GM18508 (cell line): ENCODE measurements around the gene GYG2.
"Not testable (repeated sequence)": the region's sequence is repeated elsewhere in the genome, so short reads cannot be mapped to it uniquely, and the experiment has no call there.

Experiments used
- ATAC-seq: cut with Tn5 transposase; IDR thresholded peaks from one replicate; pipeline ENCODE4 v1.9.1; 2021; ENCODE audit warnings: moderate number of reproducible peaks; ENCODE audit not compliant: insufficient read depth, unreplicated experiment

The GYG2 gene

DNA sequence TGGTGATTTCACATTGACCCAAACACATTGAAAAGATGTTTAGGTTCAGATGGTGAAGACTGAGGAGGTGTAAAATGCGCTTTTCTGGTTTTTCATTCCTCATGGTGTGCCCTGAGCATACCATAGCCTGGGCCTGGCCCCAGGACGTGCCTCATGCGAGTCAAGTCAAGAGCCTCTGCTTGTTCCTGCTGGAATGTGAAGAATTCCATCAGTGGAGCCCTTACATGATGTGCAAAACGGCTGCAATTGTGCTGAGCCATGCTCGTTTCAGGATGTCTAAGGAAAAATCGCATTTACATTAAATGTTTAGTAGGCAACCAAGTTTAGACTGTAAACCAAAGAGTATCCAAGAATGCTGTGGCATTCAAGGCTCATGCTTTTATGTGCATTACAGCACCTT lies 34.9 kb downstream of the GYG2 start:
- no peak for ATAC-seq

- ATAC-seq = no peak
Observed at GRCh38 chrX:2867206-2867605, 38.5 kb downstream of the GYG2 start.

DNA sequence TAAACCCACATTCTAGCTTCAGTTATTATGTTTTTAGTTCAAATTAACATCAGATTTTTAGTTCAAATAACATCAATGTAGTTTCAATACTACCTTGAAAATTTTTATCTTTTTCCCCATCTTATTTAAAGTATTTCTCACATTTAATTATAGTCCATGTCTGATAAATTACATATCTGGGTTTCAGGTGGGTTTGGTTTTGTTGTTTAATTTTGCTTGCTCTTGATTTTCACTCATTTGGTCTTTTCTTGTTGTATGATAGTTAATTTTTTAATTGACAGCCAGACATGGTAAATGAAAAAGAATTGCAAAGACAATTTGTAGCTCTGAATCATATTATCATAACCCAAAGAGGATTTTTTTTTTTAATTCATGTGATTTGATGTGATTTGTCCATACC lies 41.9 kb downstream of the GYG2 start:
- ATAC-seq = no peak

DNA sequence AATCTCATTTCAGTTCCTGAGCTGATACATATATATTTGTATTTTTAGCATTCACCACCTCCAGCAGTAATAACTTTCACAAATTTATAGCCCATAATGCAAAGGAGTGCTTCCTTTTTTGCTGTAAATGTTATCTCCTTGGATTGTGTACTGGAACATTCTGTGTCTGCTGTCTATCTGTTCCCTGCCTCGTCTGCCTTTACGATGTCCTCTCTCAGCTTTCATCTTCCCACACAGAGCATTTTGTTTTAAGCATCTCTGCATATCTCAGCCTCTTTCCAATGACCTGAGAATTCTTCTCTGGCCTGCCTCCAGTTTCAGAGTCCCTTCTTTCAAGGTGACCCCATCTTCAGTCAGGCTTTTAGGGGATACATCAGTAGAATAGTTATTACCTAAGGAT lies 43.1 kb downstream of the GYG2 start:
- ATAC-seq = no peak

GRCh38 chrX:2872671-2873277 lies 44.0 kb downstream of the GYG2 start:
- no peak for ATAC-seq

GRCh38 chrX:2874222-2875135 lies 45.7 kb downstream of the GYG2 start:
- no peak for ATAC-seq

DNA sequence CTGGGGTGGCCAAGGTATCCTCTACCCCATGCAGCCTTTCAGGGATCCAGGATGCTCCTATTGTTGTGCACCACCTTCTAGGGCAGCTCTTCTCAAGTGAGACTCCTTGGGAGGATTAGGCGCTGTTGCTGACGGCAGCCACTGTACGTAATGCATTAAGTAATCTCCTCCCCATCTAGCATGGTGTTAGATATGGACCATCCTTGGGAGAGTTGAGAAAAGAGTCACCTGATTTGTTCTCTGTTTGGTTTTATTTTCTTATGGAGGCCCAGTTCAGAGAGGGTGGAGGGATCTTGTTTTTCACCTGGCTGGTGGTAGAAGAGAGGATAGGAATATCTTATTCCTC lies 46.4 kb downstream of the GYG2 start:
- no peak for ATAC-seq

DNA sequence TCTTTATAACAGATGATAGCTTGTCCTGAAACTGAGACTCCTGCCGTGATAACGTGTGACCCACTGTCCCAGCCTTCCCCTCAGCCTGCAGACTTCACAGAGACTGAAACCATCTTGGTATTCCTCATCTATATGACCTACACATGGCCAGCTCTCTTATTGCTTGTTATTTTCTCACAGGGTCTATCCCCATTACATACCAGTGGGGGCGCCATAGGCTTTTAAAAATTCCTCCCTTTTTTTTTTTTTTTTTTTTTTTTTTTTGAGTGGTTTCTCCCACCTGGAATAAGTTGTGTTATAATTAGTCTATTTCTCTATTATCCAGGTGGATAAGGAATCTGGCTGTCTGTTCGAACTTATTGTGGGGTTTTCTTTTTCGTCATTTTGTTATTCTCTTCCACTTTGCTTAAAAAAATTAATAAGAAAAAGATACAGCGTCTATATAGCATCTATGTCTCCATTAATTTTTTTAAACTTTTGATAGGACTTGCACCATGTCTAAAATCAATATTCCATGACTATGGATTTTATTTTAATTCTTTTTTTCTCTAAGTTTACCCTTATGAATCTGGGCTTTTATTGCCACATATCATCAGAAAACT lies 47.2 kb downstream of the GYG2 start:
- ATAC-seq = no peak

GRCh38 chrX:2878563-2878962 lies 49.8 kb downstream of the GYG2 start:
- no peak for ATAC-seq

- ATAC-seq = no peak
Observed at GRCh38 chrX:2879670-2880069, 50.9 kb downstream of the GYG2 start.

DNA sequence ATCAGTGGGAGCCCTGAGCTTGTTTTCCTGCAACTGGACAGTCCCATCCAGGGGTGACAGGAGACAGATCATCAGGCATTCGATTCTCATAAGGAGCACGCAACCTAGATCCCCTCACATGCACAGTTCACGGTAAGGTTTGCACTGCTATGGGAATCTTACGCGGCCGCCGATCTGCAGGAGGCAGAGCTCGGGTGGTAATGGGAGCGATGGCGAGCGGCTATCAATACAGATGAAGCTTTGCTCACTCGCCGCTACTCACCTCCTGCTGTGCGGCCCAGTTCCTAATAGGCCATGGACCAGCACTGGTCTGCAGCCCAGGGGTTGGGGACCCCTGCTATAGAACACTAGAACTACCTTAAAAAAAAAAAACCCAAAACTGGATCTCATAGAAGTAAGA lies 55.0 kb downstream of the GYG2 start:
- ATAC-seq = no peak

DNA sequence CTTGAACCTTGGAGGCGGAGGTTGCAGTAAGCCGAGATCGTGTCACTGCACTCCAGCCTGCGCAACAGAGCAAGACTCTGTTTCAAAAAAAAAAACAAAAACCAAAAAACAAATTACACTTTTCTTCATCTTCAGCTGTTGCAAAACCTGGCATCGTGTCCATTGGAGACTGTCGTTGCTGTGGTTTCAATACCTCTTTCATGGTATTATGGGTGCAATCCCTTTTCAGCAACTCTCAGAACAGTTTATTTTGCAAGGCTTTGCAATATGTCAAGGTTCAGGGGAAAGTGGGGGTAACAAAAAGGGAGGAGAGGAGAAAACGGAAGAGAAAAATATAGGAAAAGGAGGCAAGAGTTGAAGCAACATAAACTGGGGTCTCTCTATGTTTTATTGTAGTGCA lies 59.6 kb downstream of the GYG2 start:
- no peak for ATAC-seq

- ATAC-seq = no peak
Observed at GRCh38 chrX:2889045-2889605, 60.4 kb downstream of the GYG2 start.

- not testable (repeated sequence) for ATAC-seq
Observed at GRCh38 chrX:2889706-2890490, 61.2 kb downstream of the GYG2 start.

GRCh38 chrX:2890536-2891460 lies 62.1 kb downstream of the GYG2 start:
- ATAC-seq = not testable (repeated sequence)

DNA sequence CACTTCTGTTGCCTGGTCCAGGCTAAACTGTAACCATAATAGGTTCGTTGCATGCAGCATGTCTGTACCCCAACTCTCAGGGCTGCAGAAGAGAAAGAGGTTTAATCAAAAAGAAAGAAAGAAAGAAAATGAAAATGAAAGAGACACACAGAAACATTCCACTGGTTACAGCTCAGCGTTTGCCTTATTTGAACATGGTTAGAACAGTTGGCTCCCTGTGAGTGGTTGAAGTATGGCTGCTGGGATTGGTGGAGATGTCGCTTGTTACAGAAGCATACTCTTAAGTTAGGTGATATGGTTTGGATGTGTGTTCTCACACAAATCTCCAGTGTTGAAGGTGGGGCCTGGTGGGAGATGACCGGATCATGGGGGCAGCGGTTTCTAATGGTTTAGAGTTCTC lies 64.1 kb downstream of the GYG2 start:
- no peak for ATAC-seq

- ATAC-seq = no peak
Observed at GRCh38 chrX:2894885-2895292, 66.2 kb downstream of the GYG2 start.

DNA sequence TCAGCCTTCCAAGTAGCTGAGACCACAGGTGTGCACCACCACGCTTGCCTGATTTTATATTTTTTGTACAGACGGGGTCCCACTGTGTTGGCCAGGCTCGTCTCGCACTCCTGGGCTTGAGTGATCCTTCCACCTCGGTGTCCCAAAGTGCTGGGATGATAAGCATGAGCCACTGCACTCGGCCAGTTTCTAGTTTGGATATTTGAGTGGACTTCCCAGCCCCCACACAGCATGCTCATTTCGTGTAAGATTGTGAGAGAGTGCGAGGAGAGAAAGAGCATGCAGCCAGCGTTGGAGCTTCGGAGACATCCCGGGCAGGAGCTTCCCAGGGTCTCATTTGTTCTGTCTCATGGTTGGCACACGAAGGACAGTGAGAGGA lies 68.6 kb downstream of the GYG2 start:
- ATAC-seq = no peak
